Measurements from ENCODE around the gene ASAP3. TPM values are rescaled to one million over a fixed set of nuclear protein-coding genes. Genes with fewer than 3 reads are reported as not detected.

ASAP3 gene
- total RNA-seq, 1 experiment from 2014 or later, result 2.9 TPM

GRCh38 chr1:23469372-23469982 is 14.5 kb downstream of the ASAP3 start:
- Mint-ChIP-seq H3K27me3 (ENCODE audit: unreplicated experiment) (no peaks in the 10 kb centered on the region), H3K36me3 (ENCODE audit: insufficient read depth, unreplicated experiment) (no peaks in the 10 kb centered on the region), H3K27ac (ENCODE audit: unreplicated experiment) (no peak overlapping the region), H3K4me3 (ENCODE audit: low read depth, unreplicated experiment) (no peak overlapping the region), H3K9me3 (ENCODE audit: low read depth, unreplicated experiment) (no peaks in the 10 kb centered on the region), H3K4me1 (ENCODE audit: low read depth, unreplicated experiment) (no peaks in the 10 kb centered on the region)
- no TSS peak for BruUV-seq (replicated peaks)
- DNase-seq, result no peak
- CTCF ChIA-PET, result interaction anchor here (0.7 kb wide), 1 partner anchor 38 kb away, joined by 4 read pairs; no protein-coding TSS in a partner anchor
- no peak for TF ChIP-seq CTCF (IDR thresholded peaks at IDR 0.05; ENCODE audit: unreplicated experiment)
- intact Hi-C loops (cut with micrococcal nuclease; ENCODE audit: unreplicated experiment), result no loop called here

GRCh38 chr1:23466423-23466989 is 17.5 kb downstream of the ASAP3 start:
- CTCF ChIA-PET, result interaction anchor here (0.6 kb wide), 1 partner anchor 56 kb away, joined by 3 read pairs; no protein-coding TSS in a partner anchor
- H3K27ac Mint-ChIP-seq (ENCODE audit: unreplicated experiment), result no peak overlapping the region
- TF ChIP-seq CTCF (IDR thresholded peaks at IDR 0.05; ENCODE audit: unreplicated experiment), result no peak
- no peak overlapping the region for H3K4me3 Mint-ChIP-seq (ENCODE audit: low read depth, unreplicated experiment)
- no TSS peak for BruUV-seq (replicated peaks)
- DNase-seq, result no peak
- H3K36me3 Mint-ChIP-seq (ENCODE audit: insufficient read depth, unreplicated experiment), result no peaks in the 10 kb centered on the region
- intact Hi-C loops (cut with micrococcal nuclease; ENCODE audit: unreplicated experiment), result no loop called here
- no peaks in the 10 kb centered on the region for H3K9me3 Mint-ChIP-seq (ENCODE audit: low read depth, unreplicated experiment)
- peaks cover 13% of the 10 kb centered on the region for H3K27me3 Mint-ChIP-seq (ENCODE audit: unreplicated experiment)
- no peaks in the 10 kb centered on the region for H3K4me1 Mint-ChIP-seq (ENCODE audit: low read depth, unreplicated experiment)

GRCh38 chr1:23463286-23463685 is 20.7 kb downstream of the ASAP3 start:
- no peaks in the 10 kb centered on the region for H3K36me3 Mint-ChIP-seq (ENCODE audit: insufficient read depth, unreplicated experiment)
- no peak for TF ChIP-seq CTCF (IDR thresholded peaks at IDR 0.05; ENCODE audit: unreplicated experiment)
- DNase-seq, result no peak
- H3K4me3 Mint-ChIP-seq (ENCODE audit: low read depth, unreplicated experiment), result no peak overlapping the region
- H3K27ac Mint-ChIP-seq (ENCODE audit: unreplicated experiment), result no peak overlapping the region
- BruUV-seq (replicated peaks), result no TSS peak
- peaks cover 26% of the 10 kb centered on the region for H3K27me3 Mint-ChIP-seq (ENCODE audit: unreplicated experiment)
- no peaks in the 10 kb centered on the region for H3K4me1 Mint-ChIP-seq (ENCODE audit: low read depth, unreplicated experiment)
- H3K9me3 Mint-ChIP-seq (ENCODE audit: low read depth, unreplicated experiment), result no peaks in the 10 kb centered on the region
- CTCF ChIA-PET, result no interaction called here
- intact Hi-C loops (cut with micrococcal nuclease; ENCODE audit: unreplicated experiment), result no loop called here

GRCh38 chr1:23462766-23463165 is 21.2 kb downstream of the ASAP3 start:
- intact Hi-C loops (cut with micrococcal nuclease; ENCODE audit: unreplicated experiment), result no loop called here
- BruUV-seq (replicated peaks), result no TSS peak
- no peaks in the 10 kb centered on the region for H3K36me3 Mint-ChIP-seq (ENCODE audit: insufficient read depth, unreplicated experiment)
- H3K9me3 Mint-ChIP-seq (ENCODE audit: low read depth, unreplicated experiment), result peaks cover 2% of the 10 kb centered on the region
- H3K4me1 Mint-ChIP-seq (ENCODE audit: low read depth, unreplicated experiment), result no peaks in the 10 kb centered on the region
- DNase-seq, result no peak
- no peak for TF ChIP-seq CTCF (IDR thresholded peaks at IDR 0.05; ENCODE audit: unreplicated experiment)
- H3K4me3 Mint-ChIP-seq (ENCODE audit: low read depth, unreplicated experiment), result no peak overlapping the region
- peaks cover 26% of the 10 kb centered on the region for H3K27me3 Mint-ChIP-seq (ENCODE audit: unreplicated experiment)
- no peak overlapping the region for H3K27ac Mint-ChIP-seq (ENCODE audit: unreplicated experiment)
- CTCF ChIA-PET, result no interaction called here
